Stimulated activated CD4-positive, alpha-beta T cell treated with anti-CD3 and anti-CD28 coated beads, Interleukin-15, amount 100 ng/mL, for 1 hour (primary cell): Measurements from ENCODE around the gene VN1R4.
"Not testable (repeated sequence)": the region's sequence is repeated elsewhere in the genome, so short reads cannot be mapped to it uniquely, and the experiment has no call there.

Experiments used
- DNase-seq, 2 donors: peaks; one replicate each; pipeline ENCODE4 v3.0.0-alpha.2; 2020; ENCODE audit warnings: low read depth in 1 of 2, low spot score in 1 of 2

Gene VN1R4, protein sequence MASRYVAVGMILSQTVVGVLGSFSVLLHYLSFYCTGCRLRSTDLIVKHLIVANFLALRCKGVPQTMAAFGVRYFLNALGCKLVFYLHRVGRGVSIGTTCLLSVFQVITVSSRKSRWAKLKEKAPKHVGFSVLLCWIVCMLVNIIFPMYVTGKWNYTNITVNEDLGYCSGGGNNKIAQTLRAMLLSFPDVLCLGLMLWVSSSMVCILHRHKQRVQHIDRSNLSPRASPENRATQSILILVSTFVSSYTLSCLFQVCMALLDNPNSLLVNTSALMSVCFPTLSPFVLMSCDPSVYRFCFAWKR

DNA sequence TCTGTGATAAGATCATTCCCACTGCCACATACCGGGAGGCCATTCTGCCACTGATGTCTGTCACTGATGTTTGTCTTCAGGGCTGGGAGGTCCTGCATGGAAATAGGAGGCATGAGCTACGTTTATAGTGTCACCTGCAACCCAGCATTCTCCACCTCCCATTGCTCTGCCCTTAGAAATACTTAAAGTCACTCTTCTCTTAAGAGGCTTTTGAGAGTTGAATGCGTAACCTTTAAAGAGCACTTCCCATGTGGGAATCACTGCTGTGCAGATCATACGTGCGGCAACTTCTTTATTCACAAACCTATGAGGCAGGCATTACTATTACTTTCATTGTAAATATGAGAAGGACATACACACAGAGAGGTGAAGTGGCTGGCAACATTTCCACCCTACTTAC is at the start of gene VN1R4:
Gene VN1R4, minus strand, starts transcription at position 101 of the 400 bp plus-strand sequence. Its CDS starts 58 bp downstream, at position 43.
- DNase-seq: not testable (repeated sequence)

DNA sequence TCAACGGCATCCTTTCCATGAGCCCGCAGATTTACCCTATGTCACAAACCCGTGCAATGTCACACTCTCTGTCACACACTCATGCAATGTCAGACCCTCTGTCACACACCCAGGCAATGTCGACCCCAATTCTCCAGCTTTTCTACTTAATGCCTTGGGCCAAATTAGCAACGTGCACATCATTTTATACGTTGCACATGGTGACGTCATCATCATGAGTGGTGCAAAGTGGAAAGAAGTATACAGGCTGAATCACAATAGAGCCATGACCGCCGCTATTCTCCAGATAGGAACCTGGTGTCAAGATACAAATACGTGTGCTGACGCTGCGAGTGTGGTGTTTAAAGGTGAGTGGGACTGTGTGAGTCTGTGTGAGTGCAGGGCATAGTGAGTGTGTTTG is 44.4 kb upstream of the VN1R4 start:
- DNase-seq: no peak

GRCh38 chr19:53311044-53311443 is 43.5 kb upstream of the VN1R4 start:
- DNase-seq: no peak

GRCh38 chr19:53308339-53308811 is 40.9 kb upstream of the VN1R4 start:
- DNase-seq: no peak

DNA sequence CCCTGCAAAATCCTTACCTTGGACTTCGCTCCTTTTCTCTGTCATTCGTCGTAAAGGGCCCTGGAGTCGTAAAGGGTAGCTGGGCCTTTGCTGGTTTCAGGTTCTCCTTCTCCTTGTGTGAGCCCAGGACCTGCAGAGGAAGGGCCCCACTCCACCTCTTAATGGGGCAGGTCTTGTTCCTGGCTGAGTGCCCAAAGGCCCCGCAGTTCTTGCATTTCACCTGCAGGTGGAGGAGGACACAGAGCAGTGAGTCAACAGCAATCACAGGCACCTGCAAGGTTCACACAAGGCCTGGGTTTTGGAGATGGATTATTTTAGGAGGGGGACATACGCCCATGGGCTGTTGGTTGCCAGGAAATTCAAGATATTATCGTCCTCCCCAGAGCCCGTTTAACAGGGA is 33.8 kb upstream of the VN1R4 start:
- not testable (repeated sequence) for DNase-seq

DNA sequence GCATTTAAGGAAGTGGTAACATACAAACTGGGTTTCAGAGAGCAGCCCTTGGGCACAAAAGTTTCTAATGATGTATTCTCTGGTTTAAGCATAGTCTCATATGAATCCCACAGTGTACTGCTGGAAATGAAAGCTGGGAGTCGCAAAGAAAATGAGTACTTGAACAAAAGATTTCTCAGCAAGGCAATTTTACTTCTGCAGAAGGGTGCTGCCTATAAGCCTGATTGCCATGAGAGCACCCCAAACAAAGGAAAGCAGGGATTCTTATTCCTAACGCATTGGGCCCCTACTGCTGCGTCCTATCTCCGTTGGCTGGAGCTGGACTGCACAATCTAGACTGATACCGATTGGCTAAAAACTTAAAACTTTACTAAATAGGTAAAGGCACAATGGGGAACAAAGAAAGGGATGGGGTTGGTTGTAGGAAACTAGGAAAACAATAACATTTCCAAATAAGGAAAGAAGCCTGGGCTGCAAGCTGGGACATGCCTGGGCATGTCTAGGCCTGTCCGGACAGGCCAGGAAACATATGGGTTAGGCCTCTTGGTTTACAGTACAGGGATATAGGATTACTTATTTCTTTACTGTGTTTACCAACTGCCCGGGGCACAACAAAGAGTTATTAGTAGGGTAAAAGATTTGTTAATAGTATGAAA is 27.4 kb upstream of the VN1R4 start:
- DNase-seq: no peak

GRCh38 chr19:53290758-53291549 is 23.4 kb upstream of the VN1R4 start:
- no peak for DNase-seq

- no peak for DNase-seq
Measured at GRCh38 chr19:53285087-53285486, 17.6 kb upstream of the VN1R4 start.

DNA sequence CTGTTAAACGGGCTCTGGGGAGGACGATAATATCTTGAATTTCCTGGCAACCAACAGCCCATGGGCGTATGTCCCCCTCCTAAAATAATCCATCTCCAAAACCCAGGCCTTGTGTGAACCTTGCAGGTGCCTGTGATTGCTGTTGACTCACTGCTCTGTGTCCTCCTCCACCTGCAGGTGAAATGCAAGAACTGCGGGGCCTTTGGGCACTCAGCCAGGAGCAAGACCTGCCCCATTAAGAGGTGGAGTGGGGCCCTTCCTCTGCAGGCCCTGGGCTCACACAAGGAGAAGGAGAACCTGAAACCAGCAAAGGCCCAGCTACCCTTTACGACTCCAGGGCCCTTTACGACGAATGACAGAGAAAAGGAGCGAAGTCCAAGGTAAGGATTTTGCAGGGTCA is 14.4 kb upstream of the VN1R4 start:
- not testable (repeated sequence) for DNase-seq

GRCh38 chr19:53275480-53275879 is 8.0 kb upstream of the VN1R4 start:
- no peak for DNase-seq

GRCh38 chr19:53272044-53272443 is 4.5 kb upstream of the VN1R4 start:
- DNase-seq: no peak

- not testable (repeated sequence) for DNase-seq
Measured at GRCh38 chr19:53269861-53270260, 2.3 kb upstream of the VN1R4 start.

DNA sequence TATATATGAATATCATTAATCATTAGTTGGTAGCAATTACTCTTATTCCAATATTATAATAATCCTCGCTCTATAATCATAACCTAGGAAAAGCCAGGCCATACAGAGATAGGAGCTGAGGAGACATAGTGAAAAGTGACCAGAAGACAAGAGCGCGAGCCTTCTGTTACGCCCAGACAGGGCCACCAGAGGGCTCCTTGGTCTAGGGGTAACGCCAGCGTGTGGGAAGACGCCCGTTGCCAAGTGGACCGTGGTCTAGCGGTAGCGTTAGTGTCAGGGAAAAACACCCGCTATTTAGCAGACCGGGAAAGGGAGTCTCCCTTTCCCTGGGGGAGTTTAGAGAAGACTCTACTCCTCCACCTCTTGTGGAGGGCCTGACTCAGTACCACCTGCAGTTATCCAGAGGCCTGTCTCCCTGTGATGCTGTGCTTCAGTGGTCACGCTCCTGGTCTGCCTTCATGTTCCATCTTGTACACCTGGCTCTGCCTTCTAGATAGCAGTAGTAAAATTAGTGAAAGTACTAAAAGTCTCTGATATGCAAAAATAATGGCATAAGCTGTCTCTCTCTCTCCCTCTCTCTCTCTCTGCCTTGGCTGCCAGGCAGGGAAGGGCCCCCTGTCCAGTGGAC is 9.7 kb downstream of the VN1R4 start, which contains the start of gene VN1R2:
Gene VN1R2, plus strand, starts transcription at position 578 of the 628 bp plus-strand sequence. CDS start 84 bp downstream, outside the sequence.
- not testable (repeated sequence) for DNase-seq

DNA sequence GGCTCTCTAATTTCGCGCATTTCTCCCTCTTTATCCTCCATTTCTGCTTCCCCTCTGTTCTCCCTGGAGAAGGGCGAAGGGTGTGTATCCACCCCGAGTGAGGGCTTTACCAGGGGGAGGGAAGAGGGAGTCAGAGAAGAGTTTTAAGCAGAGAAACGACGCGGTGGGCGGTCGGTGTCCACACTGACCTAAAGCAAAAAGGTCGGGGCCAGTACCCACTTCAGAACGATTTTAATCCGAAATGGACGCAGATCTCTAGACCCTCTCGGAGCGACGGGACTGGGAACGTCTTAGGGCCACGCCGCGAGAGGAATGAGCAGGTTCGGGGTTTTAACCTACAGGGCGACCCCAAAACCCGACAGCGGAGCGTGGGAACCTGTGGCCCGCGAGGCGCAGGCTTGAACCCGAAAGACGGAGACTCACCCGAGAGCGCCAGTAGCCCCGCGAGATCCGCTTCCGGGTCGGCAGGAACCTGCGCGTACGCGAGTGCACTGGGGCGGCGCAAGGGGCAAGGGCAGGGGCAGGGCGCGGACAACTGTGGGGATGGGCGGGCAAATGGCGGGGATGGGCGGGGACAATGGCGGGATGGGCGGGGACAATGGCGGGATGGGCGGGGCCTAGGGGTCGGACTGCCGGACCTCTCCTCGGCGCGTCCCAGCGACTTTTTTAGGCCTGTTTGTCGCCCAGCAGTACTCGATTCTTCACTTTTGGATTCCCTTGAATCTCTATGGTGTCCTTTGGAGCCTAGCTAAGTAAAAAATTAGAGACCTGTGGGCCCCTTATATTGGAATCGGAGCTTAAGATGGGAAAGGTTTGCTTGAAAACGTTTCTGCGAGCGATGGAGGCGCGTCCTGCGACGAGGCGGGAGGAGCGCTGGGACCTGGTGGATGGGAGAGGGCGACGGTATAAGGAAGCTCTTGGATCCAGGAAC is 12.8 kb downstream of the VN1R4 start, which contains the start of gene ZNF677:
Gene ZNF677, minus strand, starts transcription at position 463 of the 931 bp plus-strand sequence. CDS start 3,323 bp downstream, outside the sequence.
- DNase-seq: peak; percentile 54 to 64

DNA sequence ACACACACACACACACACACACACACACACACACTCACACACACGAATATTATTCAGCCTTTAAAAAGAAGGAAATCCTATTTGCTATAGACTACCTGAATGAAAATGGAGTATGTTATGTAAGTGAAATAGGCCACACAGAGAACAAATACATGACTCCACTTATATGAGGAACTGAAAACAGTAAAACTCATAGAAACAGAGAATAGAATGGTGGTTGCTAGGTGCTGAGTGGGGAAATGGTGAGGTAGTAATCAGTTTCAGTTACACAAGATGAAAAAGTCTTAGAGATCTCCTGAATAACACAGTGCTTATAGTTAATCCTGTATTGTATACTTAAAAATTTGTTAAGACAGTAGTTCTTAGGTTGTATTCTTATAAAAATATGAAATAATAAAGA is 21.0 kb downstream of the VN1R4 start:
- no peak for DNase-seq

GRCh38 chr19:53237114-53237777 is 30.3 kb downstream of the VN1R4 start:
- no peak for DNase-seq

DNA sequence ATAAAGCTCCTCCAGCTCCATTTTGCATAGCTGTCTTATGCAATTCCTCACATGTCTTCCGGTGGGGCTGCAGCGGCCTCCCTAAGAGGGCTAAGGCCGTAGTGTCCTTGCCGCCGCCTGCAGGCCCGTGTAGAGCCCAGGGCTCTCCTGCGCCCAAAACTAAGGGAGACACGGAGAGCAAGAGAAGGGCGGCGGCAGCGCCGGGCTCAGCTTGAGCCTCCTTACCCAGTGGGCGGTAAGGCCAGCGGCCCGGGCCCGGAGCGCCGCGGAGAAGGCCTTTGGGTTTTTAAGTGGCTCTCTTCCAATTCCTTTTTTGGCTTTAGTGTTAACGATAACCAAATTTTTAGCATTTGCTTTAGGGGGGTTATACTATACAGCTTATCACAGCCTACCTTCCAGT is 42.9 kb downstream of the VN1R4 start:
- DNase-seq: no peak

DNA sequence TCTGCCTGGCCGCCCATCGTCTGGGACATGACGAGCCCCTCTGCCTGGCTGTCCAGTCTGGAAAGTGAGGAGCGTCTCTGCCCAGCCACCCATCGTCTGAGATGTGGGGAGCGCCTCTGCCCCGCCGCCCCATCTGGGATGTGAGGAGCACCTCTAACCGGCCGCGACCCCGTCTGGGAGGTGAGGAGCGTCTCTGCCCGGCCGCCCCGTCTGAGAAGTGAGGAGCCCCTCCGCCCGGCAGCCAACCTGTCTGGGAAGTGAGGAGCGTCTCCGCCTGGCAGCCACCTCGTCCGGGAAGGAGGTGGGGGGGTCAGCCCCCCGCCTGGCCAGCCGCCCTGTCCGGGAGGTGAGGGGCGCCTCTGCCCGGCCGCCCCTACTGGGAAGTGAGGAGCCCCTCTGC is 44.8 kb downstream of the VN1R4 start:
- DNase-seq: not testable (repeated sequence)
